ENCODE data around the gene TAF1B.
A peak's percentile ranks its signal among the peaks of the same experiment; 100 is the strongest.

The TAF1B gene

GRCh38 chr2:9800639-9800974 lies 42.7 kb upstream of the TAF1B start:
- Histone ChIP-seq H3K9me3 (ENCODE audit: control insufficient read depth in 2 of 2, low read length in 2 of 2) (no peaks in the 10 kb centered on the region), H3K4me3 (ENCODE audit: low read length in 2 of 2) (no peak overlapping the region), H3K27me3 (ENCODE audit: control insufficient read depth in 2 of 2, insufficient read depth in 2 of 2, low read length in 2 of 2) (no peaks in the 10 kb centered on the region), H3K27ac (ENCODE audit: low read depth in 2 of 2, low read length in 2 of 2) (no peak overlapping the region), H3K4me1 (ENCODE audit: control insufficient read depth in 2 of 2, insufficient read depth in 2 of 2, low read length in 2 of 2) (peaks cover 27 to 36% of the 10 kb centered on the region in 2 donors), H3K36me3 (ENCODE audit: control insufficient read depth in 2 of 2, insufficient read depth in 2 of 2, low read length in 2 of 2) (no peaks in the 10 kb centered on the region), H3K9ac (ENCODE audit: low read depth in 1 of 2, low read length in 2 of 2) (no peak overlapping the region)

- Histone ChIP-seq H3K27me3 (ENCODE audit: control insufficient read depth in 2 of 2, insufficient read depth in 2 of 2, low read length in 2 of 2) (no peaks in the 10 kb centered on the region), H3K36me3 (ENCODE audit: control insufficient read depth in 2 of 2, insufficient read depth in 2 of 2, low read length in 2 of 2) (no peaks in the 10 kb centered on the region), H3K4me1 (ENCODE audit: control insufficient read depth in 2 of 2, insufficient read depth in 2 of 2, low read length in 2 of 2) (peaks cover 27 to 36% of the 10 kb centered on the region in 2 donors), H3K27ac (ENCODE audit: low read depth in 2 of 2, low read length in 2 of 2) (peak overlapping the region in 1 of 2 donors; percentile 23), H3K4me3 (ENCODE audit: low read length in 2 of 2) (no peak overlapping the region), H3K9ac (ENCODE audit: low read depth in 1 of 2, low read length in 2 of 2) (no peak overlapping the region), H3K9me3 (ENCODE audit: control insufficient read depth in 2 of 2, low read length in 2 of 2) (no peaks in the 10 kb centered on the region)
Observed at GRCh38 chr2:9800975-9801726, 42.1 kb upstream of the TAF1B start.

GRCh38 chr2:9802576-9802993 lies 40.7 kb upstream of the TAF1B start:
- no peak overlapping the region for H3K27ac ChIP-seq (ENCODE audit: low read depth in 2 of 2, low read length in 2 of 2)
- no peaks in the 10 kb centered on the region for H3K9me3 ChIP-seq (ENCODE audit: control insufficient read depth in 2 of 2, low read length in 2 of 2)
- no peak overlapping the region for H3K4me3 ChIP-seq (ENCODE audit: low read length in 2 of 2)
- no peaks in the 10 kb centered on the region for H3K27me3 ChIP-seq (ENCODE audit: control insufficient read depth in 2 of 2, insufficient read depth in 2 of 2, low read length in 2 of 2)
- H3K9ac ChIP-seq (ENCODE audit: low read depth in 1 of 2, low read length in 2 of 2), result no peak overlapping the region
- H3K4me1 ChIP-seq (ENCODE audit: control insufficient read depth in 2 of 2, insufficient read depth in 2 of 2, low read length in 2 of 2), result peaks cover 27 to 35% of the 10 kb centered on the region in 2 donors
- no peaks in the 10 kb centered on the region for H3K36me3 ChIP-seq (ENCODE audit: control insufficient read depth in 2 of 2, insufficient read depth in 2 of 2, low read length in 2 of 2)

GRCh38 chr2:9803023-9803805 lies 40.1 kb upstream of the TAF1B start:
- H3K9me3 ChIP-seq (ENCODE audit: control insufficient read depth in 2 of 2, low read length in 2 of 2), result no peaks in the 10 kb centered on the region
- H3K4me3 ChIP-seq (ENCODE audit: low read length in 2 of 2), result no peak overlapping the region
- no peaks in the 10 kb centered on the region for H3K27me3 ChIP-seq (ENCODE audit: control insufficient read depth in 2 of 2, insufficient read depth in 2 of 2, low read length in 2 of 2)
- no peak overlapping the region for H3K9ac ChIP-seq (ENCODE audit: low read depth in 1 of 2, low read length in 2 of 2)
- H3K36me3 ChIP-seq (ENCODE audit: control insufficient read depth in 2 of 2, insufficient read depth in 2 of 2, low read length in 2 of 2), result no peaks in the 10 kb centered on the region
- H3K4me1 ChIP-seq (ENCODE audit: control insufficient read depth in 2 of 2, insufficient read depth in 2 of 2, low read length in 2 of 2), result peaks cover 20 to 29% of the 10 kb centered on the region in 2 donors
- H3K27ac ChIP-seq (ENCODE audit: low read depth in 2 of 2, low read length in 2 of 2), result no peak overlapping the region

GRCh38 chr2:9805435-9806297 lies 37.6 kb upstream of the TAF1B start:
- H3K9me3 ChIP-seq (ENCODE audit: control insufficient read depth in 2 of 2, low read length in 2 of 2), result no peaks in the 10 kb centered on the region
- no peak overlapping the region for H3K9ac ChIP-seq (ENCODE audit: low read depth in 1 of 2, low read length in 2 of 2)
- peaks cover 8 to 20% of the 10 kb centered on the region in 2 donors for H3K4me1 ChIP-seq (ENCODE audit: control insufficient read depth in 2 of 2, insufficient read depth in 2 of 2, low read length in 2 of 2)
- no peak overlapping the region for H3K27ac ChIP-seq (ENCODE audit: low read depth in 2 of 2, low read length in 2 of 2)
- H3K27me3 ChIP-seq (ENCODE audit: control insufficient read depth in 2 of 2, insufficient read depth in 2 of 2, low read length in 2 of 2), result no peaks in the 10 kb centered on the region
- H3K4me3 ChIP-seq (ENCODE audit: low read length in 2 of 2), result no peak overlapping the region
- no peaks in the 10 kb centered on the region for H3K36me3 ChIP-seq (ENCODE audit: control insufficient read depth in 2 of 2, insufficient read depth in 2 of 2, low read length in 2 of 2)

- Histone ChIP-seq H3K9ac (ENCODE audit: low read depth in 1 of 2, low read length in 2 of 2) (no peak overlapping the region), H3K36me3 (ENCODE audit: control insufficient read depth in 2 of 2, insufficient read depth in 2 of 2, low read length in 2 of 2) (no peaks in the 10 kb centered on the region), H3K27me3 (ENCODE audit: control insufficient read depth in 2 of 2, insufficient read depth in 2 of 2, low read length in 2 of 2) (no peaks in the 10 kb centered on the region), H3K4me3 (ENCODE audit: low read length in 2 of 2) (no peak overlapping the region), H3K9me3 (ENCODE audit: control insufficient read depth in 2 of 2, low read length in 2 of 2) (no peaks in the 10 kb centered on the region), H3K27ac (ENCODE audit: low read depth in 2 of 2, low read length in 2 of 2) (no peak overlapping the region), H3K4me1 (ENCODE audit: control insufficient read depth in 2 of 2, insufficient read depth in 2 of 2, low read length in 2 of 2) (peaks cover 8 to 20% of the 10 kb centered on the region in 2 donors)
Observed at GRCh38 chr2:9806298-9806610, 37.0 kb upstream of the TAF1B start.

GRCh38 chr2:9806656-9807055 lies 36.6 kb upstream of the TAF1B start:
- no peak overlapping the region for H3K9ac ChIP-seq (ENCODE audit: low read depth in 1 of 2, low read length in 2 of 2)
- no peaks in the 10 kb centered on the region for H3K27me3 ChIP-seq (ENCODE audit: control insufficient read depth in 2 of 2, insufficient read depth in 2 of 2, low read length in 2 of 2)
- no peak overlapping the region for H3K27ac ChIP-seq (ENCODE audit: low read depth in 2 of 2, low read length in 2 of 2)
- peaks cover 8 to 20% of the 10 kb centered on the region in 2 donors for H3K4me1 ChIP-seq (ENCODE audit: control insufficient read depth in 2 of 2, insufficient read depth in 2 of 2, low read length in 2 of 2)
- no peaks in the 10 kb centered on the region for H3K36me3 ChIP-seq (ENCODE audit: control insufficient read depth in 2 of 2, insufficient read depth in 2 of 2, low read length in 2 of 2)
- H3K4me3 ChIP-seq (ENCODE audit: low read length in 2 of 2), result no peak overlapping the region
- no peaks in the 10 kb centered on the region for H3K9me3 ChIP-seq (ENCODE audit: control insufficient read depth in 2 of 2, low read length in 2 of 2)

- H3K27ac ChIP-seq (ENCODE audit: low read depth in 2 of 2, low read length in 2 of 2), result no peak overlapping the region
Observed at GRCh38 chr2:9807056-9807455, 36.2 kb upstream of the TAF1B start.

GRCh38 chr2:9807555-9808305 lies 35.5 kb upstream of the TAF1B start:
- Histone ChIP-seq H3K9me3 (ENCODE audit: control insufficient read depth in 2 of 2, low read length in 2 of 2) (no peaks in the 10 kb centered on the region), H3K4me1 (ENCODE audit: control insufficient read depth in 2 of 2, insufficient read depth in 2 of 2, low read length in 2 of 2) (peaks cover 6 to 16% of the 10 kb centered on the region in 2 donors), H3K36me3 (ENCODE audit: control insufficient read depth in 2 of 2, insufficient read depth in 2 of 2, low read length in 2 of 2) (no peaks in the 10 kb centered on the region), H3K4me3 (ENCODE audit: low read length in 2 of 2) (no peak overlapping the region), H3K27ac (ENCODE audit: low read depth in 2 of 2, low read length in 2 of 2) (no peak overlapping the region), H3K9ac (ENCODE audit: low read depth in 1 of 2, low read length in 2 of 2) (no peak overlapping the region), H3K27me3 (ENCODE audit: control insufficient read depth in 2 of 2, insufficient read depth in 2 of 2, low read length in 2 of 2) (no peaks in the 10 kb centered on the region)

More at GRCh38 chr2:9807056-9807455, 36.2 kb upstream of the TAF1B start:
- Histone ChIP-seq H3K4me3 (ENCODE audit: low read length in 2 of 2) (no peak overlapping the region), H3K4me1 (ENCODE audit: control insufficient read depth in 2 of 2, insufficient read depth in 2 of 2, low read length in 2 of 2) (peaks cover 8 to 20% of the 10 kb centered on the region in 2 donors), H3K9me3 (ENCODE audit: control insufficient read depth in 2 of 2, low read length in 2 of 2) (no peaks in the 10 kb centered on the region), H3K36me3 (ENCODE audit: control insufficient read depth in 2 of 2, insufficient read depth in 2 of 2, low read length in 2 of 2) (no peaks in the 10 kb centered on the region), H3K9ac (ENCODE audit: low read depth in 1 of 2, low read length in 2 of 2) (no peak overlapping the region), H3K27me3 (ENCODE audit: control insufficient read depth in 2 of 2, insufficient read depth in 2 of 2, low read length in 2 of 2) (no peaks in the 10 kb centered on the region)

Data from mucosa of rectum (tissue), 2 donors.